Skeletal muscle tissue (tissue), 4 donors: Measurements from ENCODE around the gene ZDHHC11. TPM values are rescaled to one million over a fixed set of nuclear protein-coding genes. Genes with fewer than 3 reads are reported as not detected.
"Not testable (repeated sequence)": the region's sequence is repeated elsewhere in the genome, so short reads cannot be mapped to it uniquely, and the experiment has no call there.

Experiments
- H3K27ac ChIP-seq: one replicate; pipeline ENCODE4 v1.7.0; 2013; ENCODE audit warnings: mild to moderate bottlenecking, low read depth, low read length, inconsistent platforms
- H3K27me3 ChIP-seq, 3 donors: one replicate each; pipeline ENCODE4 v1.7.0; 2013; ENCODE audit warnings: low read length in 3 of 3; ENCODE audit not compliant: control insufficient read depth in 3 of 3, insufficient read depth in 3 of 3
- H3K36me3 ChIP-seq, 3 donors: one replicate each; pipeline ENCODE4 v1.7.0; 2013; ENCODE audit warnings: low read length in 3 of 3; ENCODE audit not compliant: control insufficient read depth in 3 of 3, insufficient read depth in 3 of 3
- H3K4me1 ChIP-seq, 3 donors: one replicate each; pipeline ENCODE4 v1.7.0; 2013; ENCODE audit warnings: low read length in 3 of 3, mild to moderate bottlenecking in 3 of 3; ENCODE audit not compliant: control insufficient read depth in 3 of 3, insufficient read depth in 3 of 3
- H3K4me3 ChIP-seq, 3 donors: one replicate each; pipeline ENCODE4 v1.7.0; 2013; ENCODE audit warnings: low read length in 3 of 3
- H3K9ac ChIP-seq, 3 donors: one replicate each; pipeline ENCODE4 v1.7.0; 2013; ENCODE audit warnings: low read length in 3 of 3, mild to moderate bottlenecking in 3 of 3, moderate library complexity in 2 of 3, low read depth in 1 of 3
- H3K9me3 ChIP-seq, 3 donors: one replicate each; pipeline ENCODE4 v1.7.0; 2013; ENCODE audit warnings: low read length in 3 of 3; ENCODE audit not compliant: control insufficient read depth in 3 of 3
- total RNA-seq: library from RNA; depleted of rRNA; stranded (reverse); fragments of >200 nt; gene quantifications from one replicate; pipeline ENCODE4 v1.2.3, GENCODE V29; 2014
- donor health status: Osteomylitis.

ZDHHC11 gene
- total RNA-seq, 1 donor from 2014 or later, result 1.0 TPM

- H3K27ac ChIP-seq, H3K27me3 ChIP-seq, H3K36me3 ChIP-seq, H3K4me3 ChIP-seq, H3K9me3 ChIP-seq, H3K9ac ChIP-seq: not testable (repeated sequence)
- H3K4me1 ChIP-seq, result peaks cover 0 to 26% (median 5%) of the 10 kb centered on the region in 3 donors
These were observed 78.3 kb downstream of the ZDHHC11 start for GRCh38 chr5:772547-772890.

- H3K27ac ChIP-seq, H3K9me3 ChIP-seq, H3K27me3 ChIP-seq, H3K4me3 ChIP-seq, H3K36me3 ChIP-seq, H3K9ac ChIP-seq: not testable (repeated sequence)
- peaks cover 0 to 26% (median 5%) of the 10 kb centered on the region in 3 donors for H3K4me1 ChIP-seq
These were observed 78.8 kb downstream of the ZDHHC11 start for GRCh38 chr5:771841-772546.

- not testable (repeated sequence) for H3K9me3 ChIP-seq, H3K27ac ChIP-seq, H3K4me3 ChIP-seq, H3K27me3 ChIP-seq, H3K9ac ChIP-seq
- Histone ChIP-seq H3K4me1 (peaks cover 0 to 26% (median 5%) of the 10 kb centered on the region in 3 donors), H3K36me3 (peaks cover 8 to 11% (median 10%) of the 10 kb centered on the region in 3 donors)
These were observed 79.6 kb downstream of the ZDHHC11 start for GRCh38 chr5:771087-771781.

- Histone ChIP-seq H3K36me3 (peaks cover 14 to 18% (median 15%) of the 10 kb centered on the region in 3 donors), H3K4me1 (peaks cover 0 to 26% (median 2%) of the 10 kb centered on the region in 3 donors)
- not testable (repeated sequence) for H3K27me3 ChIP-seq, H3K9me3 ChIP-seq, H3K4me3 ChIP-seq, H3K9ac ChIP-seq, H3K27ac ChIP-seq
These were observed 80.2 kb downstream of the ZDHHC11 start for GRCh38 chr5:770585-770984.

- peaks cover 0 to 19% (median 2%) of the 10 kb centered on the region in 3 donors for H3K4me1 ChIP-seq
- not testable (repeated sequence) for H3K27ac ChIP-seq, H3K27me3 ChIP-seq, H3K9ac ChIP-seq, H3K4me3 ChIP-seq, H3K9me3 ChIP-seq
- H3K36me3 ChIP-seq, result peaks cover 14 to 23% (median 16%) of the 10 kb centered on the region in 3 donors
These were observed 81.2 kb downstream of the ZDHHC11 start for GRCh38 chr5:769485-770145.

GRCh38 chr5:766666-767431 lies 83.9 kb downstream of the ZDHHC11 start:
- Histone ChIP-seq H3K4me3 (no peak overlapping the region), H3K9ac (no peak overlapping the region), H3K4me1 (peaks cover 0 to 8% (median 0%) of the 10 kb centered on the region in 3 donors), H3K9me3 (no peaks in the 10 kb centered on the region), H3K27ac (no peak overlapping the region), H3K36me3 (peaks cover 14 to 33% (median 17%) of the 10 kb centered on the region in 3 donors), H3K27me3 (no peaks in the 10 kb centered on the region)

GRCh38 chr5:765948-766631 lies 84.7 kb downstream of the ZDHHC11 start:
- peaks cover 0 to 7% (median 0%) of the 10 kb centered on the region in 3 donors for H3K4me1 ChIP-seq
- no peak overlapping the region for H3K9ac ChIP-seq
- no peaks in the 10 kb centered on the region for H3K27me3 ChIP-seq
- peaks cover 14 to 33% (median 17%) of the 10 kb centered on the region in 3 donors for H3K36me3 ChIP-seq
- H3K9me3 ChIP-seq, result no peaks in the 10 kb centered on the region
- H3K27ac ChIP-seq, result no peak overlapping the region
- H3K4me3 ChIP-seq, result no peak overlapping the region

GRCh38 chr5:763998-764781 lies 86.6 kb downstream of the ZDHHC11 start:
- no peak overlapping the region for H3K9ac ChIP-seq
- H3K27me3 ChIP-seq, result no peaks in the 10 kb centered on the region

GRCh38 chr5:763397-763796 lies 87.4 kb downstream of the ZDHHC11 start:
- Histone ChIP-seq H3K4me3 (no peak overlapping the region), H3K9me3 (no peaks in the 10 kb centered on the region), H3K4me1 (peaks cover 13 to 18% (median 15%) of the 10 kb centered on the region in 3 donors), H3K27me3 (no peaks in the 10 kb centered on the region), H3K36me3 (peaks cover 14 to 33% (median 20%) of the 10 kb centered on the region in 3 donors), H3K27ac (no peak overlapping the region), H3K9ac (no peak overlapping the region)

More at GRCh38 chr5:763998-764781, 86.6 kb downstream of the ZDHHC11 start:
- Histone ChIP-seq H3K9me3 (no peaks in the 10 kb centered on the region), H3K36me3 (peaks cover 14 to 33% (median 20%) of the 10 kb centered on the region in 3 donors), H3K27ac (no peak overlapping the region), H3K4me3 (no peak overlapping the region), H3K4me1 (peaks cover 5 to 10% (median 7%) of the 10 kb centered on the region in 3 donors)
